Liver (tissue), 9 donors: Measurements from ENCODE around the gene DNM1L. TPM values are rescaled to one million over a fixed set of nuclear protein-coding genes. Genes with fewer than 3 reads are reported as not detected.

Experiments
- DNase-seq: peaks from one replicate; pipeline ENCODE4 v3.0.0-alpha.2; 2017; ENCODE audit warnings: low spot score
- H3K27ac ChIP-seq, 2 donors: one replicate each; pipeline ENCODE4 v1.7.0; 2013; ENCODE audit warnings: inconsistent platforms in 2 of 2, low read length in 2 of 2, control low read depth in 1 of 2, low read depth in 1 of 2, mild to moderate bottlenecking in 1 of 2
- H3K27me3 ChIP-seq, 4 donors: one replicate each; pipeline versions ENCODE4 v1.6.1 to v1.7.0; 2013; ENCODE audit warnings: low read length in 3 of 4, inconsistent platforms in 1 of 4, mild to moderate bottlenecking in 1 of 4, moderate library complexity in 1 of 4; ENCODE audit not compliant: control insufficient read depth in 4 of 4, insufficient read depth in 4 of 4
- H3K36me3 ChIP-seq, 4 donors: one replicate each; pipeline versions ENCODE4 v1.6.1 to v1.7.0; 2013; ENCODE audit warnings: low read length in 3 of 4, mild to moderate bottlenecking in 3 of 4, low read depth in 1 of 4, moderate library complexity in 1 of 4; ENCODE audit not compliant: control insufficient read depth in 4 of 4, insufficient read depth in 3 of 4
- H3K4me1 ChIP-seq, 4 donors: one replicate each; pipeline versions ENCODE4 v1.6.1 to v1.7.0; 2013; ENCODE audit warnings: low read length in 3 of 4, mild to moderate bottlenecking in 3 of 4, moderate library complexity in 1 of 4; ENCODE audit not compliant: control insufficient read depth in 4 of 4, insufficient read depth in 4 of 4
- H3K4me3 ChIP-seq, 3 donors: one replicate each; pipeline versions ENCODE4 v1.6.1 to v1.7.0; 2013; ENCODE audit warnings: low read length in 3 of 3, control low read depth in 1 of 3, low read depth in 1 of 3, mild to moderate bottlenecking in 1 of 3
- H3K9ac ChIP-seq, 2 donors: one replicate each; pipeline ENCODE4 v1.7.0; 2013; ENCODE audit warnings: low read length in 2 of 2, mild to moderate bottlenecking in 2 of 2, moderate library complexity in 2 of 2, control low read depth in 1 of 2, low read depth in 1 of 2
- H3K9me3 ChIP-seq, 4 donors: one replicate each; pipeline versions ENCODE4 v1.6.1 to v1.7.0; 2013; ENCODE audit warnings: low read length in 3 of 4; ENCODE audit not compliant: control insufficient read depth in 4 of 4
- ATF3 ChIP-seq: IDR thresholded peaks from 2 replicates; pipeline ENCODE4 v1.6.1; 2016; ENCODE audit warnings: antibody characterized with exemption
- EGR1 ChIP-seq, 2 donors: IDR thresholded peaks; 2 replicates each; pipeline ENCODE4 v1.6.1; 2016 to 2018; ENCODE audit warnings: antibody characterized with exemption in 2 of 2, low read depth in 2 of 2
- FOXA1 ChIP-seq: IDR thresholded peaks from 2 replicates; pipeline ENCODE4 v1.6.1; 2016; ENCODE audit warnings: antibody characterized with exemption
- FOXA2 ChIP-seq: IDR thresholded peaks from 2 replicates; pipeline ENCODE4 v1.6.1; 2016; ENCODE audit warnings: antibody characterized with exemption
- GABPA ChIP-seq, 2 donors: IDR thresholded peaks in 1 of 2; conservative IDR thresholded peaks in 1 of 2; 2 replicates each; pipeline ENCODE4 v1.6.1; 2016; ENCODE audit warnings: antibody characterized with exemption in 2 of 2, mild to moderate bottlenecking in 1 of 2, moderate library complexity in 1 of 2
- HNF4G ChIP-seq: IDR thresholded peaks from 2 replicates; pipeline ENCODE4 v1.6.1; 2016; ENCODE audit warnings: antibody characterized with exemption
- JUND ChIP-seq, 2 donors: IDR thresholded peaks; 2 replicates each; pipeline ENCODE4 v1.6.1; 2016; ENCODE audit warnings: antibody characterized with exemption in 2 of 2
- RAD21 ChIP-seq, 2 donors: IDR thresholded peaks; 2 replicates each; pipeline ENCODE4 v1.6.1; 2016; ENCODE audit warnings: antibody characterized with exemption in 2 of 2, mild to moderate bottlenecking in 2 of 2
- RXRA ChIP-seq, 2 donors: IDR thresholded peaks; 2 replicates each; pipeline ENCODE4 v1.6.1; 2017 to 2018; ENCODE audit warnings: antibody characterized with exemption in 2 of 2, mild to moderate bottlenecking in 1 of 2
- SP1 ChIP-seq: IDR thresholded peaks from 2 replicates; pipeline ENCODE4 v1.6.1; 2018; ENCODE audit warnings: antibody characterized with exemption, mild to moderate bottlenecking
- TAF1 ChIP-seq: conservative IDR thresholded peaks from 2 replicates; pipeline ENCODE4 v1.6.1; 2016; ENCODE audit warnings: antibody characterized with exemption, mild to moderate bottlenecking
- YY1 ChIP-seq: IDR thresholded peaks from 2 replicates; pipeline ENCODE4 v1.6.1; 2016; ENCODE audit warnings: antibody characterized with exemption, mild to moderate bottlenecking
- WGBS: extraction: QIAGEN DNeasy Blood & Tissue Kit; methylation state at CpG from one replicate; pipeline ENCODE4 v1.1.7; 2013; 5-methylcytosine and 5-hydroxymethylcytosine counted together
- polyA plus RNA-seq, 2 donors: library from polyadenylated mRNA; stranded (reverse) in 1 of 2; unstranded in 1 of 2; fragments of 200-250 nt in 1 of 2; fragments of >200 nt in 1 of 2; fragmentation: Nextera tagmentation in 1 of 2; extraction: Ambion mirVana in 1 of 2; gene quantifications; one replicate each; pipeline versions ENCODE4 v1.2.1 to v1.2.3, GENCODE V29; 2013 to 2015
- total RNA-seq, 2 donors: library from RNA; depleted of rRNA; stranded (reverse); fragments of >200 nt; gene quantifications; one replicate each; pipeline ENCODE4 v1.2.3, GENCODE V29; 2014
- TF ChIP-seq, protein P1 (sequence below): fragments of 150-350 bp; IDR thresholded peaks from 2 replicates; pipeline ENCODE4 v1.5.1; 2017; ENCODE audit warnings: improper control_type of control experiment, low read depth, low read length; ENCODE audit not compliant: missing input control
- TF ChIP-seq, protein P2 (sequence below): IDR thresholded peaks from 2 replicates; pipeline ENCODE4 v1.6.1; 2016; ENCODE audit warnings: antibody characterized with exemption
- TF ChIP-seq, protein P3 (sequence below): IDR thresholded peaks from 2 replicates; pipeline ENCODE4 v1.6.1; 2016; ENCODE audit warnings: antibody characterized with exemption, mild to moderate bottlenecking
- TF ChIP-seq, protein P4 (sequence below): IDR thresholded peaks from 2 replicates; pipeline ENCODE4 v1.6.1; 2016; ENCODE audit warnings: antibody characterized with exemption
- donor health status: healthy.
- donor health status: healthy.
- donor health status: healthy.
- donor health status: healthy.
- donor health status: healthy.

The DNM1L gene
- total and polyA plus RNA-seq, 4 donors, result 9.5 to 33.9 (median 17.1) TPM

GRCh38 chr12:32641287-32641901 is 37.7 kb upstream of the DNM1L start:
- no peak for DNase-seq
- no peak overlapping the region for H3K9ac ChIP-seq
- no peak overlapping the region for H3K27ac ChIP-seq
- H3K4me3 ChIP-seq, result no peak overlapping the region
- H3K27me3 ChIP-seq, result no peaks in the 10 kb centered on the region
- TF ChIP-seq HNF4G, result no peak
- TF ChIP-seq ATF3, result no peak
- TF ChIP-seq, protein P1, sequence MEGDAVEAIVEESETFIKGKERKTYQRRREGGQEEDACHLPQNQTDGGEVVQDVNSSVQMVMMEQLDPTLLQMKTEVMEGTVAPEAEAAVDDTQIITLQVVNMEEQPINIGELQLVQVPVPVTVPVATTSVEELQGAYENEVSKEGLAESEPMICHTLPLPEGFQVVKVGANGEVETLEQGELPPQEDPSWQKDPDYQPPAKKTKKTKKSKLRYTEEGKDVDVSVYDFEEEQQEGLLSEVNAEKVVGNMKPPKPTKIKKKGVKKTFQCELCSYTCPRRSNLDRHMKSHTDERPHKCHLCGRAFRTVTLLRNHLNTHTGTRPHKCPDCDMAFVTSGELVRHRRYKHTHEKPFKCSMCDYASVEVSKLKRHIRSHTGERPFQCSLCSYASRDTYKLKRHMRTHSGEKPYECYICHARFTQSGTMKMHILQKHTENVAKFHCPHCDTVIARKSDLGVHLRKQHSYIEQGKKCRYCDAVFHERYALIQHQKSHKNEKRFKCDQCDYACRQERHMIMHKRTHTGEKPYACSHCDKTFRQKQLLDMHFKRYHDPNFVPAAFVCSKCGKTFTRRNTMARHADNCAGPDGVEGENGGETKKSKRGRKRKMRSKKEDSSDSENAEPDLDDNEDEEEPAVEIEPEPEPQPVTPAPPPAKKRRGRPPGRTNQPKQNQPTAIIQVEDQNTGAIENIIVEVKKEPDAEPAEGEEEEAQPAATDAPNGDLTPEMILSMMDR, result no peak
- TF ChIP-seq RXRA (IDR thresholded peaks at IDR 0.05), result no peak
- no peak for TF ChIP-seq JUND (IDR thresholded peaks at IDR 0.05)
- TF ChIP-seq EGR1 (IDR thresholded peaks at IDR 0.05; ENCODE audit: low read depth in 2 of 2), result no peak
- TF ChIP-seq SP1, result no peak
- no peak for TF ChIP-seq GABPA (IDR thresholded peaks at IDR 0.05 in 1 of 2, conservative IDR thresholded peaks at IDR 0.05 in 1 of 2)
- TF ChIP-seq, protein P2, sequence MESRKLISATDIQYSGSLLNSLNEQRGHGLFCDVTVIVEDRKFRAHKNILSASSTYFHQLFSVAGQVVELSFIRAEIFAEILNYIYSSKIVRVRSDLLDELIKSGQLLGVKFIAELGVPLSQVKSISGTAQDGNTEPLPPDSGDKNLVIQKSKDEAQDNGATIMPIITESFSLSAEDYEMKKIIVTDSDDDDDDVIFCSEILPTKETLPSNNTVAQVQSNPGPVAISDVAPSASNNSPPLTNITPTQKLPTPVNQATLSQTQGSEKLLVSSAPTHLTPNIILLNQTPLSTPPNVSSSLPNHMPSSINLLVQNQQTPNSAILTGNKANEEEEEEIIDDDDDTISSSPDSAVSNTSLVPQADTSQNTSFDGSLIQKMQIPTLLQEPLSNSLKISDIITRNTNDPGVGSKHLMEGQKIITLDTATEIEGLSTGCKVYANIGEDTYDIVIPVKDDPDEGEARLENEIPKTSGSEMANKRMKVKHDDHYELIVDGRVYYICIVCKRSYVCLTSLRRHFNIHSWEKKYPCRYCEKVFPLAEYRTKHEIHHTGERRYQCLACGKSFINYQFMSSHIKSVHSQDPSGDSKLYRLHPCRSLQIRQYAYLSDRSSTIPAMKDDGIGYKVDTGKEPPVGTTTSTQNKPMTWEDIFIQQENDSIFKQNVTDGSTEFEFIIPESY, result no peak
- TF ChIP-seq TAF1, result no peak
- no peak for TF ChIP-seq YY1
- TF ChIP-seq, protein P3, sequence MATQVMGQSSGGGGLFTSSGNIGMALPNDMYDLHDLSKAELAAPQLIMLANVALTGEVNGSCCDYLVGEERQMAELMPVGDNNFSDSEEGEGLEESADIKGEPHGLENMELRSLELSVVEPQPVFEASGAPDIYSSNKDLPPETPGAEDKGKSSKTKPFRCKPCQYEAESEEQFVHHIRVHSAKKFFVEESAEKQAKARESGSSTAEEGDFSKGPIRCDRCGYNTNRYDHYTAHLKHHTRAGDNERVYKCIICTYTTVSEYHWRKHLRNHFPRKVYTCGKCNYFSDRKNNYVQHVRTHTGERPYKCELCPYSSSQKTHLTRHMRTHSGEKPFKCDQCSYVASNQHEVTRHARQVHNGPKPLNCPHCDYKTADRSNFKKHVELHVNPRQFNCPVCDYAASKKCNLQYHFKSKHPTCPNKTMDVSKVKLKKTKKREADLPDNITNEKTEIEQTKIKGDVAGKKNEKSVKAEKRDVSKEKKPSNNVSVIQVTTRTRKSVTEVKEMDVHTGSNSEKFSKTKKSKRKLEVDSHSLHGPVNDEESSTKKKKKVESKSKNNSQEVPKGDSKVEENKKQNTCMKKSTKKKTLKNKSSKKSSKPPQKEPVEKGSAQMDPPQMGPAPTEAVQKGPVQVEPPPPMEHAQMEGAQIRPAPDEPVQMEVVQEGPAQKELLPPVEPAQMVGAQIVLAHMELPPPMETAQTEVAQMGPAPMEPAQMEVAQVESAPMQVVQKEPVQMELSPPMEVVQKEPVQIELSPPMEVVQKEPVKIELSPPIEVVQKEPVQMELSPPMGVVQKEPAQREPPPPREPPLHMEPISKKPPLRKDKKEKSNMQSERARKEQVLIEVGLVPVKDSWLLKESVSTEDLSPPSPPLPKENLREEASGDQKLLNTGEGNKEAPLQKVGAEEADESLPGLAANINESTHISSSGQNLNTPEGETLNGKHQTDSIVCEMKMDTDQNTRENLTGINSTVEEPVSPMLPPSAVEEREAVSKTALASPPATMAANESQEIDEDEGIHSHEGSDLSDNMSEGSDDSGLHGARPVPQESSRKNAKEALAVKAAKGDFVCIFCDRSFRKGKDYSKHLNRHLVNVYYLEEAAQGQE, result no peak
- TF ChIP-seq FOXA1, result no peak
- no peak for TF ChIP-seq FOXA2
- no peak for TF ChIP-seq RAD21 (IDR thresholded peaks at IDR 0.05)
- H3K36me3 ChIP-seq, result peaks cover 0 to 52% (median 49%) of the 10 kb centered on the region in 4 donors
- no peaks in the 10 kb centered on the region for H3K4me1 ChIP-seq
- H3K9me3 ChIP-seq, result no peaks in the 10 kb centered on the region
- WGBS, result 96% methylated on average over 6 of the region's 6 CpGs

- Histone ChIP-seq H3K4me1 (no peaks in the 10 kb centered on the region), H3K36me3 (peaks cover 0 to 38% (median 33%) of the 10 kb centered on the region in 4 donors), H3K9ac (no peak overlapping the region), H3K9me3 (no peaks in the 10 kb centered on the region), H3K27ac (no peak overlapping the region), H3K27me3 (no peaks in the 10 kb centered on the region), H3K4me3 (no peak overlapping the region)
- WGBS, result 85% methylated on average over 2 of the region's 2 CpGs
- TF ChIP-seq, protein P4, sequence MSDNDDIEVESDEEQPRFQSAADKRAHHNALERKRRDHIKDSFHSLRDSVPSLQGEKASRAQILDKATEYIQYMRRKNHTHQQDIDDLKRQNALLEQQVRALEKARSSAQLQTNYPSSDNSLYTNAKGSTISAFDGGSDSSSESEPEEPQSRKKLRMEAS, result no peak
- TF ChIP-seq TAF1, result no peak
- DNase-seq, result no peak
Measured at GRCh38 chr12:32644431-32644830, 34.7 kb upstream of the DNM1L start.
